GM13977 (cell line): ENCODE data around the gene PLS1.
"Not testable (repeated sequence)": the region's sequence is repeated elsewhere in the genome, so short reads cannot be mapped to it uniquely, and the experiment has no call there.

Experiments
- DNase-seq: peaks from one replicate; pipeline ENCODE4 v3.0.0; 2012; ENCODE audit warnings: low spot score
- CTCF ChIP-seq: IDR thresholded peaks from 2 replicates; pipeline ENCODE4 v1.5.1; 2012; ENCODE audit warnings: mild to moderate bottlenecking, control low read depth; ENCODE audit not compliant: insufficient read depth; ENCODE audit errors: extremely low read depth, missing control alignments
- in situ Hi-C: fragments of 300-500 bp; cut with MboI; formaldehyde crosslinking; loops from one replicate; pipeline ENCODE4 v1.12.0; 2022; ENCODE audit warnings: low sequenced_read_pairs, low pct_unique_long_range_greater_than_20kb, mixed read lengths, inconsistent platforms; ENCODE audit not compliant: unreplicated experiment

PLS1 gene

GRCh38 chr3:142595951-142596725, at the start of gene PLS1:
TSS of gene PLS1 (plus strand) at chr3:142596393. CDS start at chr3:142664238, 67,845 bp downstream.
- in situ Hi-C loops = loop anchor here (25.0 kb wide), 1 partner anchor 391 kb away; no protein-coding TSS in a partner anchor
- TF ChIP-seq CTCF = no peak
- DNase-seq = peak; percentile 88

DNA sequence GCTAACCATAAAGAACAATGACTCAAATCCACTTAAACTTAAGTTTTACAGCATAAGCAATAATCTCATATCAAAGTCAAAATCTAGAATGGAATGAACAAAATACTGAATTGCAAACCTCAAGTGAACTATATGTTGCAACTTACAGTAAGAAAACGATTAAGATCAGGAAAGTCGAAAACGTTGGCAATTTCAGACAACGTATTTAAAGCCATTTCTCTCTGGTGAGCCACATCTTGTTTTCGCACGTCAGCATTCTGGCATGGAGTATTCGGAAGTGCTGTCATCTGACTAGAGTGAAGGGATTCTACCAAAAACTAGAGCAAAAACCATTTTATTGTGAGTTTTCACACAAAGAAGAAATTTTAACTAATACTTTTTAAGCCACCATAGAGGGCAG, 46.2 kb upstream of the PLS1 start:
- no peak for DNase-seq
- in situ Hi-C loops = no loop called here
- no peak for TF ChIP-seq CTCF

DNA sequence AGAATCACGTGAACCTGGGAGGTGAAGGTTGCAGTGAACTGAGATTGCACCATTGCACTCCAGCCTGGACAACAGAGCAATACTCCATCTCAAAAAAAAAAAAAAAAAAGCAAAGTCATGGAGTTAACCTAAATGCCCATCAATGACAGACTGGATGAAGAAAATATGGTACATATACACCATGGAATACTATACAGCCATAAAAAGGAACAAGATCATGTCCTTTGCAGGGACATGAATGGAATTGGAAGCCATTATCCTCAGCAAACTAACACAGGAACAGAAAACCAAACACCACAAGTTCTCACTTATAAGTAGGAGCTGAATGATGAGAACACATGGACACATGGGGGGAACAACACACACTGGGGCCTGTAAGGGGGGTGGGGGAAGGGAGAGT, 43.6 kb upstream of the PLS1 start:
- in situ Hi-C loops, DNase-seq: not testable (repeated sequence)

GRCh38 chr3:142553741-142554140, 42.5 kb upstream of the PLS1 start:
- DNase-seq = no peak
- in situ Hi-C loops = no loop called here
- TF ChIP-seq CTCF = no peak

DNA sequence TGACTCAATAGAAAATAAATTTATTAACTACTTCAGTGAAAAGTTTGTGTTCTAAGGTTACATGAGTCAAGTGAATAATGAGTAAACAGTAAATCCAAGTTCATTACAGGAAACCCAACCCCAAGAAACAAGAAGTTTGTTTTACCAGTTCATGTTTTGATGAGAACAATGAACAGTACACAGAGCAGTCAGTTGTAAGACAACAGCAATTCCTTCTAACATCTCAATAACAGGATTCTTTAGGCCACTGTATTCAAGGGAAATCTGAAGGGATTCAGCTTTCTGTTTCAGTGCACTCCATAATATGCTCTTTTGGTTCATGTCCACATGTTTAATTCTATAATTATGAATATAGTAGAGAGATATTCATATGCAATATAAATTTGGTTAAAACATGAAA, 36.1 kb upstream of the PLS1 start:
- no peak for DNase-seq
- no peak for TF ChIP-seq CTCF
- in situ Hi-C loops = no loop called here

DNA sequence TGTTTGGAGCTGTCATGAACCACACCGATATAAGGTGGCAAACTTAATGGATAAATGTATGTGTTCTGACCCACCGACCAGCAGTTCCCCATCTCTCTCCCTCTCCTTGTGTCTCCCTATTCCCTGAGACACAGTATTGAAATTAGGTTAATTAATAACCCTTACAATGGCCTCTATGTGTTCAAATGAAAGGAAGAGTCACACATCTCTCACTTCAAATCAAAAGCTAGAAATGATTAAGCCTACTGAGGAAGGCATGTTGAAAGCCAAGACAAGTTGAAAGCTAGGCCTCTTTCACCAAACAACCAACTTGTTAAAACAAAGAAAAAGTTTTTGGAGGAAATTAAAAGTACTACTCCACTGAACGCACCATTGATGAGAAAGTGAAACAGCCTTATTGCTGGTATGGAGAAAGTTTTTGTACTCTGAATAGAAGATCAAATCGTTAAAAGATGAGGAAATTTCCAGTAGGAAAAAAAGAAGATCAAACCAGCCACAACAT, 32.6 kb upstream of the PLS1 start:
- no peak for DNase-seq
- TF ChIP-seq CTCF = no peak
- in situ Hi-C loops = no loop called here

DNA sequence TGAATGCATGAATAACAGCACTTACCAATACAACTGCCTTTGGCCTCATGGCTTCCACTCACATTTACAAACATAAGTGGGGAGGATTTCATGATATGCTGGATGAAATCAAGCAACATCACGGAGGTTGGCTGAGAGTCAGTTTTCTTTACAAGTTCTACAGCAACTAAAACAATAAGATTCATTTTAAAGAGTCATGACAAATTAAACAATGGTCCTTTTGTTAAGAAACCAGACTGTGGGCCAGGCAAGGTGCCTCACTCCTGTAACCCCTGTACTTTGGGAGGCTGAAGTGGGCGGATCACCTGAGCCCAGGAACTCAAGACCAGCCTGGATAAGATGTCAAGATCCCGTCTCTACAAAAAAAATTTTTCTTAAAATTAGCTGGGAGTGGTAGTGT, 30.1 kb upstream of the PLS1 start:
- no peak for TF ChIP-seq CTCF
- no peak for DNase-seq
- in situ Hi-C loops = no loop called here
